Coronary artery (tissue), 2 donors: ENCODE results near the gene NDUFA9.

Experiments
- DNase-seq: peaks from one replicate; pipeline ENCODE4 v3.0.0-alpha.2; 2017; ENCODE audit warnings: low spot score
- H3K27ac ChIP-seq, 2 donors: fragments of 200-600 bp; sonication (generic); one replicate each; pipeline ENCODE4 v1.5.1; 2016 to 2019
- H3K4me3 ChIP-seq: fragments of 200-600 bp; sonication (generic); 2 replicates; pipeline ENCODE4 v1.5.1; 2016; ENCODE audit warnings: mild to moderate bottlenecking, moderate library complexity
- CTCF ChIP-seq: fragments of 200-600 bp; sonication (generic); IDR thresholded peaks from one replicate; pipeline ENCODE4 v1.5.1; 2019; ENCODE audit warnings: antibody characterized with exemption

NDUFA9 gene

GRCh38 chr12:4615667-4616066, 33.2 kb upstream of the NDUFA9 start:
- DNase-seq: no peak
- TF ChIP-seq CTCF: no peak

GRCh38 chr12:4621511-4621910, 27.4 kb upstream of the NDUFA9 start:
- no peak overlapping the region for H3K27ac ChIP-seq
- no peak for TF ChIP-seq CTCF
- no peak for DNase-seq
- no peak overlapping the region for H3K4me3 ChIP-seq

More at GRCh38 chr12:4615667-4616066, 33.2 kb upstream of the NDUFA9 start:
- H3K4me3 ChIP-seq: no peak overlapping the region
- no peak overlapping the region for H3K27ac ChIP-seq

- no peak for TF ChIP-seq CTCF
- Histone ChIP-seq H3K4me3 (no peak overlapping the region), H3K27ac (no peak overlapping the region)
- DNase-seq: no peak
Observed at GRCh38 chr12:4626543-4626942, 22.4 kb upstream of the NDUFA9 start.

GRCh38 chr12:4628406-4628805, 20.5 kb upstream of the NDUFA9 start:
- no peak overlapping the region for H3K27ac ChIP-seq
- H3K4me3 ChIP-seq: no peak overlapping the region
- TF ChIP-seq CTCF: no peak
- DNase-seq: no peak

- no peak for TF ChIP-seq CTCF
- H3K27ac ChIP-seq: no peak overlapping the region
- DNase-seq: no peak
- H3K4me3 ChIP-seq: no peak overlapping the region
Observed at GRCh38 chr12:4630262-4630661, 18.7 kb upstream of the NDUFA9 start.

GRCh38 chr12:4643747-4644146, 5.2 kb upstream of the NDUFA9 start:
- no peak for DNase-seq
- no peak for TF ChIP-seq CTCF
- Histone ChIP-seq H3K4me3 (no peak overlapping the region), H3K27ac (no peak overlapping the region)

GRCh38 chr12:4645023-4645422, 3.9 kb upstream of the NDUFA9 start:
- H3K4me3 ChIP-seq: no peak overlapping the region
- no peak for DNase-seq
- no peak overlapping the region for H3K27ac ChIP-seq
- TF ChIP-seq CTCF: no peak
